ENCODE data around the gene TM9SF3.

Gene TM9SF3

DNA sequence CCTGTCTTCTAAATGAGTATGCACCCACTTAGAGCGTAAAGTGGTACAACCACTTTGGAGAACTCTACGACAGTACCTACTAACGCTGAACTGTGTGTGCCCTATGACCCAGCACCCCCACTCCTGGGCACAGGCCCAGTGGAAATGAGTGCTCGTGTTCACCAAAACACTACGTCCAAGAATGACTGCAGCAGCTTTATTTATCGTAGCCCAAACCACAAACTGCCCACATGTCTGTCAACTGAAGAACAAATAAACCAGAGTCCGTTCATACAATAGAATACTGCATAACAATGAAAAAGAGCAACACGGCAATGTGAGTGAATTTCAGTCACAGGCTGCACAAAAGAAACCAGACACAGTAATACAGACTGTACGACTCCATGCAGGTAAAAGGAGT lies 108.5 kb downstream of the TM9SF3 start:
- H3F3A ChIP-seq (ENCODE audit: insufficient read depth, low read length): no peaks in the 10 kb centered on the region
- H3K4me3 ChIP-seq (ENCODE audit: low read depth, low read length, poor library complexity, severe bottlenecking): no peak overlapping the region
- no peak overlapping the region for H3K9ac ChIP-seq (ENCODE audit: low read length)
- H3K27ac ChIP-seq (ENCODE audit: low read depth, low read length, poor library complexity, severe bottlenecking): no peak overlapping the region
- no peak overlapping the region for H3K4me2 ChIP-seq (ENCODE audit: low read length)
- no peaks in the 10 kb centered on the region for H3K79me2 ChIP-seq (ENCODE audit: insufficient read depth, low read length)
- no peaks in the 10 kb centered on the region for H4K20me1 ChIP-seq (ENCODE audit: insufficient read depth, low read length)
- no peak overlapping the region for H2AFZ ChIP-seq (ENCODE audit: low read length)
- no peaks in the 10 kb centered on the region for H3K9me2 ChIP-seq (ENCODE audit: low read depth, low read length)
- H3K9me3 ChIP-seq (ENCODE audit: low read length): no peaks in the 10 kb centered on the region
- no peaks in the 10 kb centered on the region for H3K27me3 ChIP-seq (ENCODE audit: insufficient read depth, low read length)
- no peak for TF ChIP-seq EZH2 (IDR thresholded peaks at IDR 0.05; ENCODE audit: borderline replicate concordance, low read length)
- TF ChIP-seq, protein P1, sequence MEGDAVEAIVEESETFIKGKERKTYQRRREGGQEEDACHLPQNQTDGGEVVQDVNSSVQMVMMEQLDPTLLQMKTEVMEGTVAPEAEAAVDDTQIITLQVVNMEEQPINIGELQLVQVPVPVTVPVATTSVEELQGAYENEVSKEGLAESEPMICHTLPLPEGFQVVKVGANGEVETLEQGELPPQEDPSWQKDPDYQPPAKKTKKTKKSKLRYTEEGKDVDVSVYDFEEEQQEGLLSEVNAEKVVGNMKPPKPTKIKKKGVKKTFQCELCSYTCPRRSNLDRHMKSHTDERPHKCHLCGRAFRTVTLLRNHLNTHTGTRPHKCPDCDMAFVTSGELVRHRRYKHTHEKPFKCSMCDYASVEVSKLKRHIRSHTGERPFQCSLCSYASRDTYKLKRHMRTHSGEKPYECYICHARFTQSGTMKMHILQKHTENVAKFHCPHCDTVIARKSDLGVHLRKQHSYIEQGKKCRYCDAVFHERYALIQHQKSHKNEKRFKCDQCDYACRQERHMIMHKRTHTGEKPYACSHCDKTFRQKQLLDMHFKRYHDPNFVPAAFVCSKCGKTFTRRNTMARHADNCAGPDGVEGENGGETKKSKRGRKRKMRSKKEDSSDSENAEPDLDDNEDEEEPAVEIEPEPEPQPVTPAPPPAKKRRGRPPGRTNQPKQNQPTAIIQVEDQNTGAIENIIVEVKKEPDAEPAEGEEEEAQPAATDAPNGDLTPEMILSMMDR (IDR thresholded peaks at IDR 0.05; ENCODE audit: low read length): no peak
- no peaks in the 10 kb centered on the region for H3K36me3 ChIP-seq (ENCODE audit: insufficient read depth, low read length)
- H3K4me1 ChIP-seq (ENCODE audit: insufficient read depth, low read length, severe bottlenecking): no peaks in the 10 kb centered on the region

DNA sequence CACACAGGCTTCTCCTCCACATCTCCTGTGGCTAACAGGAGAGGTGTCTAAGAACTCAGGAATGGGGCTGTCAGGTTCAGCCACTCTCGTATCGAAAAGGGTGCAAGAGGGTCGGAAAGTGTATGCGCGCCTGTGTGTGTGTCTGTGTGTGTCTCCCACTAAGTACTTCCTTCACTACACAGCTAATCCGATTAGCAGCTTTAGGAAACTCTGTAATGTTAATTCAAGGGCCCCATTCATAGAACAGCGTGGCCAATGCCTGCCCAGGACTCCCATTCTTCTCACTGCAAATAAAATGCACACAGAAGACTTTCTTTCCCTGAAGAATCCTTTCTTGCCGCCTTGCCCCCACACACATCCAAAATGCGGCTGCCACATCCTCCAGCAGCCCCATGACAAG lies 112.9 kb downstream of the TM9SF3 start:
- Histone ChIP-seq H3K27ac (ENCODE audit: low read depth, low read length, poor library complexity, severe bottlenecking) (no peak overlapping the region), H3K4me3 (ENCODE audit: low read depth, low read length, poor library complexity, severe bottlenecking) (no peak overlapping the region), H2AFZ (ENCODE audit: low read length) (no peak overlapping the region), H3K9ac (ENCODE audit: low read length) (no peak overlapping the region), H3K4me1 (ENCODE audit: insufficient read depth, low read length, severe bottlenecking) (no peaks in the 10 kb centered on the region), H3F3A (ENCODE audit: insufficient read depth, low read length) (no peaks in the 10 kb centered on the region), H3K79me2 (ENCODE audit: insufficient read depth, low read length) (no peaks in the 10 kb centered on the region), H3K4me2 (ENCODE audit: low read length) (no peak overlapping the region), H3K27me3 (ENCODE audit: insufficient read depth, low read length) (no peaks in the 10 kb centered on the region), H3K9me2 (ENCODE audit: low read depth, low read length) (no peaks in the 10 kb centered on the region), H3K9me3 (ENCODE audit: low read length) (no peaks in the 10 kb centered on the region), H3K36me3 (ENCODE audit: insufficient read depth, low read length) (no peaks in the 10 kb centered on the region), H4K20me1 (ENCODE audit: insufficient read depth, low read length) (no peaks in the 10 kb centered on the region)
- TF ChIP-seq, protein P1 (IDR thresholded peaks at IDR 0.05; ENCODE audit: low read length): no peak
- no peak for TF ChIP-seq EZH2 (IDR thresholded peaks at IDR 0.05; ENCODE audit: borderline replicate concordance, low read length)

DNA sequence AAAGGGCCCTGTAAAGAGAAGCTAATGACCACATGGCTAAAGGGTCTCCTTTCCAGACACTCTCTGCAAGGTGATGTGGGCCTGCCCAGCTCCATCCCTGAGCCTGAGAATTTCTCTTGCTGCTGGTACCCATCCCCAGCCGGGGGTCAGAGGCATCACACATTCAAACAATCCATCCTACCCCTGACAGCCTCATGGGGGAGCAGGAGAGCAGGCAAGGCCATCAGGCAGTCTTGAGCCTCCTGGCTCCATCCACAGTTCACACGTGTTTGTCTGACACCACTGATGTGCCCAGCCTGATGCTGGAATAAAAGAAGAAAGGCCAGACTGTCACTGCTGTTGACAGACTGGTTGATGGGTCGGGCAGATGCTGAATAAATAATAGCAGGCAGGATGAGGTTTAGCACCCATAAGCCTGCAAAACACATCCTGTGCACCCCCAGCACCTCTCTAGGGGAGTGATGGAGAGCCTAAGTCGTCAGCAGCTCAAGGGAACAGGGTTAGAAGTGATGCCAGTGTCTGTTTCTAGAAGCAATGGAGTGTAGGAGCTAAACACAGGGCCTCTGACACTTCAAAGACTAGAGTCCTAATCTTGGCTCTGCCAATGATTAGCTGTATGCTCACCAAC lies 116.6 kb downstream of the TM9SF3 start:
- Histone ChIP-seq H2AFZ (ENCODE audit: low read length) (no peak overlapping the region), H3F3A (ENCODE audit: insufficient read depth, low read length) (no peaks in the 10 kb centered on the region), H3K4me1 (ENCODE audit: insufficient read depth, low read length, severe bottlenecking) (no peaks in the 10 kb centered on the region), H3K27me3 (ENCODE audit: insufficient read depth, low read length) (no peaks in the 10 kb centered on the region), H3K36me3 (ENCODE audit: insufficient read depth, low read length) (no peaks in the 10 kb centered on the region), H3K9me3 (ENCODE audit: low read length) (no peaks in the 10 kb centered on the region), H3K4me2 (ENCODE audit: low read length) (no peak overlapping the region), H3K27ac (ENCODE audit: low read depth, low read length, poor library complexity, severe bottlenecking) (no peak overlapping the region), H4K20me1 (ENCODE audit: insufficient read depth, low read length) (no peaks in the 10 kb centered on the region), H3K9ac (ENCODE audit: low read length) (no peak overlapping the region), H3K4me3 (ENCODE audit: low read depth, low read length, poor library complexity, severe bottlenecking) (no peak overlapping the region), H3K79me2 (ENCODE audit: insufficient read depth, low read length) (no peaks in the 10 kb centered on the region), H3K9me2 (ENCODE audit: low read depth, low read length) (no peaks in the 10 kb centered on the region)
- TF ChIP-seq EZH2 (IDR thresholded peaks at IDR 0.05; ENCODE audit: borderline replicate concordance, low read length): no peak
- TF ChIP-seq, protein P1 (IDR thresholded peaks at IDR 0.05; ENCODE audit: low read length): peak; percentile 48
